ENCODE measurements around the gene CLASP1.
"Not testable (repeated sequence)": the region's sequence is repeated elsewhere in the genome, so short reads cannot be mapped to it uniquely, and the experiment has no call there.

CLASP1 gene

GRCh38 chr2:121400201-121400600 lies 249.1 kb downstream of the CLASP1 start:
- H3K27ac ChIP-seq (ENCODE audit: low read depth, low read length), result no peak overlapping the region
- peaks cover 5% of the 10 kb centered on the region for H3K36me3 ChIP-seq (ENCODE audit: control insufficient read depth, insufficient read depth, low read length)
- H3K4me3 ChIP-seq (ENCODE audit: low read length), result no peak overlapping the region
- H3K27me3 ChIP-seq (ENCODE audit: control insufficient read depth, insufficient read depth, low read length), result no peaks in the 10 kb centered on the region
- no peak overlapping the region for H3K9ac ChIP-seq (ENCODE audit: low read length)
- H3K4me1 ChIP-seq (ENCODE audit: control insufficient read depth, insufficient read depth, low read length), result no peaks in the 10 kb centered on the region

DNA sequence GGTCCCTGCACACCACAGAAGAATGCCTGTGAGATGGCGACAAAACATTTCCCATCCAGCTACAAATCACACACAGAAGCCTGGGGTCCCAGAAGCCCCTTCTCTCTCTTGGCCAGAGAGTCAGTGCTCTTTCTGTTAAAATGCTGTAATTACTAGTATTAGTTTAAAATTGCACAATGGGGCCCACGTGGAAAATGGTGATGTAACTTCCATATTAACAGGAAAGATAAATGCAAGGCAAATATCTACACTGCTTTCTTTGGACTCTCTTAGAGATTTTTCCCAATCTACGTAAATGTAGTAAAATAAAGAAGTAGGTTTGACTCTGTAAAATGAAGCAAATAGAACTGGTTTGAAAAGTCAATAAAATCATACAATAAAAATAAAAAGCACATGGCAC lies 250.4 kb downstream of the CLASP1 start:
- H3K36me3 ChIP-seq (ENCODE audit: control insufficient read depth, insufficient read depth, low read length), result peaks cover 5% of the 10 kb centered on the region
- H3K4me3 ChIP-seq (ENCODE audit: low read length), result no peak overlapping the region
- no peaks in the 10 kb centered on the region for H3K27me3 ChIP-seq (ENCODE audit: control insufficient read depth, insufficient read depth, low read length)
- no peak overlapping the region for H3K27ac ChIP-seq (ENCODE audit: low read depth, low read length)
- H3K4me1 ChIP-seq (ENCODE audit: control insufficient read depth, insufficient read depth, low read length), result no peaks in the 10 kb centered on the region
- no peak overlapping the region for H3K9ac ChIP-seq (ENCODE audit: low read length)

GRCh38 chr2:121390082-121390692 lies 259.1 kb downstream of the CLASP1 start:
- peaks cover 9% of the 10 kb centered on the region for H3K36me3 ChIP-seq (ENCODE audit: control insufficient read depth, insufficient read depth, low read length)
- H3K27ac ChIP-seq (ENCODE audit: low read depth, low read length), result no peak overlapping the region
- no peak overlapping the region for H3K9ac ChIP-seq (ENCODE audit: low read length)

DNA sequence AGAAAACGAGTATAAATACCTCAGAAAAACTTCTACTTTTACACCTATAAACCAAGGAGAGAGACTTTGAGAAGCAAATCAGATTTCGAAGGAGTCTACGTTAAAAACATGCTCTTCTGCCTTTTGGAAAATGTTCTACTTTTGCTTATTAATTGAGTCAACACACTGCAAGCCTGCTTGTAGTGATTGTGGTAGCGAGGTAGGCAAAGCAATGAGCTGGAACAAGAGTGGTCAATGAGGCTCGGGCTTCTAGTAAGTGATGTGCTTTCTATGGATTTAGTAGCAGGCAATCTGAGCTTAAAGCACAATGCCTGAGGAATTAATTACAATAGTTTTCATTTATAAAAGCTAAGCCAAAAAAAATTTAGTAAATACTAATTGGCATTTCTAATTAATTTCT lies 260.9 kb downstream of the CLASP1 start:
- H3K36me3 ChIP-seq (ENCODE audit: control insufficient read depth, insufficient read depth, low read length), result peaks cover 9% of the 10 kb centered on the region

More at GRCh38 chr2:121390082-121390692, 259.1 kb downstream of the CLASP1 start:
- no peaks in the 10 kb centered on the region for H3K4me1 ChIP-seq (ENCODE audit: control insufficient read depth, insufficient read depth, low read length)
- H3K27me3 ChIP-seq (ENCODE audit: control insufficient read depth, insufficient read depth, low read length), result no peaks in the 10 kb centered on the region
- H3K4me3 ChIP-seq (ENCODE audit: low read length), result no peak overlapping the region

DNA sequence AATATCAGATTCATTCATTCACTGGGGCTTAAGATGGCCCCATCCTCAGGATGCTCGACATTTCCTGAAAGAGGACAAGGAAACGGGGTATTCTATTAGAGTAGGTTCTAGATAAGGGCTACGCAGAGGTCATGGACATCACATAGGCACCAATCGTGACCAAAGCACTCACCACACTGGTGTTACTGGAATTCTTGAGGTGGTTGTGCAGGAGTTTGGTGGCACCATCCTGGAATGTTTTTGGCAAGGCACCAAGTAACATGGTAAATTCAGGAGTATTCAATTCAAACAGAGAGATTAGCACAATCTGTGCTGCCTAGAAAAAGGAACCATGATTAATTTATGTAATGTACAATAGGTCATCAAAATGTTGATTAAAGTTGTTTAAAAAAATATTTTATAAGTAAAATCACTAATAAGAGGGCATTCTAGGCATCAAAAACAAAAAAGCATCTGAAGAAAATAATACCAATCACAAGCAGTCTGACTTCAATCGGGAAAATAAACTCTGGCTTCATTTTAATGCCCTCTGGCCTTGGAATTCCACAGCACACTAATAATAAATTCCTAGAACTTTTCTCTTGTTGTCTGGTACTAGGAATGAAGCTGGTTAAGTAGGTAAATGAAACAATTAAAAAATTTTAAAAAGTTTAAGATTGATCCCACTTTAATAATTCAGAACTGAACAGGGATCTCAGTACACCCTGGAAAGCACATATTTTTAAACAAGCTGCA lies 261.5 kb downstream of the CLASP1 start:
- no peak overlapping the region for H3K4me3 ChIP-seq (ENCODE audit: low read length)
- no peaks in the 10 kb centered on the region for H3K27me3 ChIP-seq (ENCODE audit: control insufficient read depth, insufficient read depth, low read length)
- no peak overlapping the region for H3K9ac ChIP-seq (ENCODE audit: low read length)
- H3K36me3 ChIP-seq (ENCODE audit: control insufficient read depth, insufficient read depth, low read length), result peaks cover 9% of the 10 kb centered on the region
- no peaks in the 10 kb centered on the region for H3K4me1 ChIP-seq (ENCODE audit: control insufficient read depth, insufficient read depth, low read length)
- no peak overlapping the region for H3K27ac ChIP-seq (ENCODE audit: low read depth, low read length)

More for the DNA sequence above, 260.9 kb downstream of the CLASP1 start:
- Histone ChIP-seq H3K9ac (ENCODE audit: low read length) (no peak overlapping the region), H3K27ac (ENCODE audit: low read depth, low read length) (no peak overlapping the region), H3K4me1 (ENCODE audit: control insufficient read depth, insufficient read depth, low read length) (no peaks in the 10 kb centered on the region), H3K4me3 (ENCODE audit: low read length) (no peak overlapping the region), H3K27me3 (ENCODE audit: control insufficient read depth, insufficient read depth, low read length) (no peaks in the 10 kb centered on the region)

- Histone ChIP-seq H3K4me3 (ENCODE audit: low read length) (no peak overlapping the region), H3K27me3 (ENCODE audit: control insufficient read depth, insufficient read depth, low read length) (no peaks in the 10 kb centered on the region), H3K9ac (ENCODE audit: low read length) (no peak overlapping the region), H3K4me1 (ENCODE audit: control insufficient read depth, insufficient read depth, low read length) (no peaks in the 10 kb centered on the region), H3K36me3 (ENCODE audit: control insufficient read depth, insufficient read depth, low read length) (peaks cover 14% of the 10 kb centered on the region), H3K27ac (ENCODE audit: low read depth, low read length) (no peak overlapping the region)
Observed at GRCh38 chr2:121386707-121387106, 262.6 kb downstream of the CLASP1 start.

DNA sequence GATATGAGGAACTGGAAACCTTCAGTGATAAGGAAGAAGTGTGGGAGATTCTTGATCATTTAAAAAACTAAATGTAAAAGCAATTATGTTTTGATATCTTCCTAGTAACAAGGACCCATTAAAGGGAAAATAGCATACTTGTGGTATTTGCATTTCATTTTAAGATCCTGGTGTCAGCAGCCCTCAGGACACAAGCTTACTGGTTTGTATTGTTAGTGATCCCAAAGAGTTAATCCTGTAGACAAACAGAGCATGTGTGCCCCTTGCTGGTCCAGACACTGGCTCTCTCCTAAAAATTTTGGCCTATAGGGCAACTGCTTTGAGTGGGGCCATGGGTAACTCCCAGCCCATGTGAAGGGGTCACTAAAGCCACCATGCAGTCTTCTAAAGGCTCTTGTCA lies 263.2 kb downstream of the CLASP1 start:
- H3K36me3 ChIP-seq (ENCODE audit: control insufficient read depth, insufficient read depth, low read length), result peaks cover 16% of the 10 kb centered on the region
- H3K27me3 ChIP-seq (ENCODE audit: control insufficient read depth, insufficient read depth, low read length), result no peaks in the 10 kb centered on the region
- no peak overlapping the region for H3K4me3 ChIP-seq (ENCODE audit: low read length)
- no peak overlapping the region for H3K9ac ChIP-seq (ENCODE audit: low read length)
- no peaks in the 10 kb centered on the region for H3K4me1 ChIP-seq (ENCODE audit: control insufficient read depth, insufficient read depth, low read length)
- no peak overlapping the region for H3K27ac ChIP-seq (ENCODE audit: low read depth, low read length)

- H3K9ac ChIP-seq (ENCODE audit: low read length), result no peak overlapping the region
- no peaks in the 10 kb centered on the region for H3K27me3 ChIP-seq (ENCODE audit: control insufficient read depth, insufficient read depth, low read length)
- H3K36me3 ChIP-seq (ENCODE audit: control insufficient read depth, insufficient read depth, low read length), result peaks cover 19% of the 10 kb centered on the region
- no peak overlapping the region for H3K4me3 ChIP-seq (ENCODE audit: low read length)
- no peak overlapping the region for H3K27ac ChIP-seq (ENCODE audit: low read depth, low read length)
- no peaks in the 10 kb centered on the region for H3K4me1 ChIP-seq (ENCODE audit: control insufficient read depth, insufficient read depth, low read length)
Observed at GRCh38 chr2:121382744-121383143, 266.5 kb downstream of the CLASP1 start.

GRCh38 chr2:121377646-121378045 lies 271.6 kb downstream of the CLASP1 start:
- H3K4me3 ChIP-seq (ENCODE audit: low read length), result no peak overlapping the region
- no peaks in the 10 kb centered on the region for H3K4me1 ChIP-seq (ENCODE audit: control insufficient read depth, insufficient read depth, low read length)
- H3K36me3 ChIP-seq (ENCODE audit: control insufficient read depth, insufficient read depth, low read length), result peaks cover 12% of the 10 kb centered on the region
- no peak overlapping the region for H3K27ac ChIP-seq (ENCODE audit: low read depth, low read length)
- no peak overlapping the region for H3K9ac ChIP-seq (ENCODE audit: low read length)
- H3K27me3 ChIP-seq (ENCODE audit: control insufficient read depth, insufficient read depth, low read length), result no peaks in the 10 kb centered on the region

- Histone ChIP-seq H3K36me3 (ENCODE audit: control insufficient read depth, insufficient read depth, low read length) (peaks cover 9% of the 10 kb centered on the region), H3K27me3 (ENCODE audit: control insufficient read depth, insufficient read depth, low read length) (no peaks in the 10 kb centered on the region), H3K9ac (ENCODE audit: low read length) (no peak overlapping the region), H3K4me1 (ENCODE audit: control insufficient read depth, insufficient read depth, low read length) (no peaks in the 10 kb centered on the region), H3K4me3 (ENCODE audit: low read length) (no peak overlapping the region), H3K27ac (ENCODE audit: low read depth, low read length) (no peak overlapping the region)
Observed at GRCh38 chr2:121376535-121377250, 272.6 kb downstream of the CLASP1 start.

DNA sequence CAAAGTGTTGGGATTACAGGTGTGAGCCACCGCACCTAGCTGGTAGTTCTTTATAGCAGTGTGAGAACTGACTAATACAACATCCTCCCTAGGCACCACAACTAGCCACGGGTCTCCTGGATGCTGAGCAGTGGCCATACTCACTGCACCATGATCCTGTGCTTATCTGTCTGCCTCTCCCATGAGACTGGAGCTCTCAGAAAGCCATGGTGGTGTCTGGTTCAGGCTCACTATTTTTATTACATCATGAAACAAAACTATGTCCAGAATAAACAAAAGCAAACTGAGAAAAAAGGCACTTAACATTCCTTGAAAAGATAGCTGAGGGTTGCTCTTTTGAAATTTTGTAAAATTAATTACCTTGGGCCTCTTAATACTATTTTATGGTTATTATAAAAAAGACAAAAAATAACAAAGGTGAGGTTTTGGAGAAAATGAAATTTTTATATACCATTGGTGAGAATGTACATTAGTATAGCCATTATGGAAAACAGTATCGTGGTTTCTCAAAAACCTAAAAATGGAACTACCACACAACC lies 273.6 kb downstream of the CLASP1 start:
- H3K4me3 ChIP-seq (ENCODE audit: low read length), result no peak overlapping the region
- H3K4me1 ChIP-seq (ENCODE audit: control insufficient read depth, insufficient read depth, low read length), result no peaks in the 10 kb centered on the region
- H3K27me3 ChIP-seq (ENCODE audit: control insufficient read depth, insufficient read depth, low read length), result no peaks in the 10 kb centered on the region
- H3K9ac ChIP-seq (ENCODE audit: low read length), result no peak overlapping the region
- peaks cover 6% of the 10 kb centered on the region for H3K36me3 ChIP-seq (ENCODE audit: control insufficient read depth, insufficient read depth, low read length)
- H3K27ac ChIP-seq (ENCODE audit: low read depth, low read length), result no peak overlapping the region

- H3K4me1 ChIP-seq (ENCODE audit: control insufficient read depth, insufficient read depth, low read length); H3K27me3 ChIP-seq (ENCODE audit: control insufficient read depth, insufficient read depth, low read length); H3K36me3 ChIP-seq (ENCODE audit: control insufficient read depth, insufficient read depth, low read length); H3K9ac ChIP-seq (ENCODE audit: low read length); H3K27ac ChIP-seq (ENCODE audit: low read depth, low read length); H3K4me3 ChIP-seq (ENCODE audit: low read length): not testable (repeated sequence)
Observed at GRCh38 chr2:121374412-121375075, 274.7 kb downstream of the CLASP1 start.

Data from rectal smooth muscle tissue (tissue), 1 donor.